Suprapubic skin (tissue), 4 donors: ENCODE results near the gene RYR3. TPM values are rescaled to one million over a fixed set of nuclear protein-coding genes. Genes with fewer than 3 reads are reported as not detected.

ENCODE experiments used
- DNase-seq, 2 donors: peaks; one replicate each; pipeline ENCODE4 v3.0.0-alpha.2; 2019; ENCODE audit warnings: low spot score in 2 of 2
- H3K27ac ChIP-seq: fragments of 200-600 bp; sonication (generic); one replicate; pipeline ENCODE4 v1.5.1; 2019
- H3K27me3 ChIP-seq: fragments of 200-600 bp; sonication (generic); one replicate; pipeline ENCODE4 v1.5.1; 2019
- H3K36me3 ChIP-seq: fragments of 200-600 bp; sonication (generic); one replicate; pipeline ENCODE4 v1.5.1; 2019
- H3K4me1 ChIP-seq: fragments of 200-600 bp; sonication (generic); one replicate; pipeline ENCODE4 v1.5.1; 2019
- H3K4me3 ChIP-seq: fragments of 200-600 bp; sonication (generic); one replicate; pipeline ENCODE4 v1.5.1; 2019; ENCODE audit warnings: mild to moderate bottlenecking
- H3K9me3 ChIP-seq: fragments of 200-600 bp; sonication (generic); one replicate; pipeline ENCODE4 v1.5.1; 2019
- EP300 ChIP-seq: sonication (generic); formaldehyde crosslinking; IDR thresholded peaks from one replicate; pipeline ENCODE4 v1.6.1; 2017; ENCODE audit warnings: antibody characterized with exemption
- POLR2A ChIP-seq, 2 donors: fragments of 450-650 bp; IDR thresholded peaks; one replicate each; pipeline ENCODE4 v1.6.1; 2017; ENCODE audit warnings: antibody characterized with exemption in 2 of 2, mild to moderate bottlenecking in 2 of 2, moderate library complexity in 2 of 2
- POLR2AphosphoS5 ChIP-seq, 3 donors: sonication (generic); formaldehyde crosslinking; IDR thresholded peaks; one replicate each; pipeline ENCODE4 v1.6.1; 2017; ENCODE audit warnings: antibody characterized with exemption in 3 of 3
- WGBS: methylation state at CpG from one replicate; pipeline ENCODE4 v1.1.5; 2018; 5-methylcytosine and 5-hydroxymethylcytosine counted together
- total RNA-seq, 4 donors: library from RNA; depleted of rRNA; stranded (reverse); fragments of >200 nt; gene quantifications; one replicate each; pipeline ENCODE4 v1.1.0, GENCODE V29; 2016
- TF ChIP-seq, protein P1 (sequence below), 2 donors: fragments of 200-600 bp in 1 of 2; fragments of 450-650 bp in 1 of 2; sonication (generic) in 1 of 2; IDR thresholded peaks; one replicate each; pipeline ENCODE4 v1.5.1; 2016 to 2019; ENCODE audit warnings: antibody characterized with exemption in 2 of 2, mild to moderate bottlenecking in 1 of 2, moderate library complexity in 1 of 2

Gene RYR3
- total RNA-seq, 4 donors from 2014 or later: 0.38 to 2.0 (median 0.80) TPM

DNA sequence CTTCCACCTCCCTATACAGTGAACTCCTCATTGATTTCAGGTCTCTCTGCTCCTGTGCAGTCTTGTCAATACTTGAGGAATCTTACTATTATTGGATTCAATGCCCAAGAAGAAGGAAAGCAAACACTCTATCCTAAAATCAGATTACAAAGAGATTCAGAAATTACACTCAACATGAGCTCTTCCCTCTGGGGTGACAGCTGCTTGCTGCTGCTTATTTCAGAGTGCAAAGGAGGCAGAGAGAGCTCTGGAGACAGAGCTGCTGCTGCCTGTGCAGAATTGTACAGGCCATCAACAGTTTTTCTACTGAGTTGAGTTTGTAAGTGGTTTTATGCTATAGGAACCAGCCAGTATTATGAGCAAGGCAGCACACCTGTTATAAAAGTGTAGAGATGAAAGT lies 7.1 kb downstream of the RYR3 start:
- H3K4me1 ChIP-seq: no peaks in the 10 kb centered on the region
- no peak overlapping the region for H3K27ac ChIP-seq
- no peaks in the 10 kb centered on the region for H3K36me3 ChIP-seq
- TF ChIP-seq EP300 (no peak), POLR2A (IDR thresholded peaks at IDR 0.05) (no peak), POLR2AphosphoS5 (IDR thresholded peaks at IDR 0.05) (no peak)
- TF ChIP-seq, protein P1, sequence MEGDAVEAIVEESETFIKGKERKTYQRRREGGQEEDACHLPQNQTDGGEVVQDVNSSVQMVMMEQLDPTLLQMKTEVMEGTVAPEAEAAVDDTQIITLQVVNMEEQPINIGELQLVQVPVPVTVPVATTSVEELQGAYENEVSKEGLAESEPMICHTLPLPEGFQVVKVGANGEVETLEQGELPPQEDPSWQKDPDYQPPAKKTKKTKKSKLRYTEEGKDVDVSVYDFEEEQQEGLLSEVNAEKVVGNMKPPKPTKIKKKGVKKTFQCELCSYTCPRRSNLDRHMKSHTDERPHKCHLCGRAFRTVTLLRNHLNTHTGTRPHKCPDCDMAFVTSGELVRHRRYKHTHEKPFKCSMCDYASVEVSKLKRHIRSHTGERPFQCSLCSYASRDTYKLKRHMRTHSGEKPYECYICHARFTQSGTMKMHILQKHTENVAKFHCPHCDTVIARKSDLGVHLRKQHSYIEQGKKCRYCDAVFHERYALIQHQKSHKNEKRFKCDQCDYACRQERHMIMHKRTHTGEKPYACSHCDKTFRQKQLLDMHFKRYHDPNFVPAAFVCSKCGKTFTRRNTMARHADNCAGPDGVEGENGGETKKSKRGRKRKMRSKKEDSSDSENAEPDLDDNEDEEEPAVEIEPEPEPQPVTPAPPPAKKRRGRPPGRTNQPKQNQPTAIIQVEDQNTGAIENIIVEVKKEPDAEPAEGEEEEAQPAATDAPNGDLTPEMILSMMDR (IDR thresholded peaks at IDR 0.05): no peak
- DNase-seq: no peak
- H3K9me3 ChIP-seq: no peaks in the 10 kb centered on the region
- no peak overlapping the region for H3K4me3 ChIP-seq
- peaks cover 5% of the 10 kb centered on the region for H3K27me3 ChIP-seq

DNA sequence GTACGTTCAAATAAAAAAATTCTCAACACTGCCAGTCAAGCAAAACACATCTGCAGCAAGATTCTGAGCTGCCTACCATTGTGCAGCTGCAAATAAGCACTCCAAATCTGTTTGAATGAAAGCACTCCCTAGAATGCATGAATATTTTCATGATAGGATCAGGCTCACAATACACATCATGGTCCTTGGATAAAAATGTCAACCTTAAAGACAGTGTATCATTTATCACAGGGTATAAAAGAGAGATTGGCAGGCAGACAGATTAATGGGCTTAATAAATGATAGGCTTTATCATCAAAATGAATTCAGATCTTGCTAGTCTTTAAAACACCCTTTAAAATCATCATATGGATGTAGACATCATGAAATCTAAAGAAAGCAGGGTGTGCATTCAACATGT lies 9.2 kb downstream of the RYR3 start:
- no peaks in the 10 kb centered on the region for H3K9me3 ChIP-seq
- H3K27me3 ChIP-seq: no peaks in the 10 kb centered on the region
- TF ChIP-seq, protein P1 (IDR thresholded peaks at IDR 0.05): no peak
- TF ChIP-seq EP300 (no peak), POLR2A (IDR thresholded peaks at IDR 0.05) (no peak), POLR2AphosphoS5 (IDR thresholded peaks at IDR 0.05) (no peak)
- no peak overlapping the region for H3K27ac ChIP-seq
- no peak for DNase-seq
- no peak overlapping the region for H3K4me3 ChIP-seq
- no peaks in the 10 kb centered on the region for H3K4me1 ChIP-seq
- 57% methylated on average over 1 of the region's 1 CpG for WGBS
- H3K36me3 ChIP-seq: no peaks in the 10 kb centered on the region

DNA sequence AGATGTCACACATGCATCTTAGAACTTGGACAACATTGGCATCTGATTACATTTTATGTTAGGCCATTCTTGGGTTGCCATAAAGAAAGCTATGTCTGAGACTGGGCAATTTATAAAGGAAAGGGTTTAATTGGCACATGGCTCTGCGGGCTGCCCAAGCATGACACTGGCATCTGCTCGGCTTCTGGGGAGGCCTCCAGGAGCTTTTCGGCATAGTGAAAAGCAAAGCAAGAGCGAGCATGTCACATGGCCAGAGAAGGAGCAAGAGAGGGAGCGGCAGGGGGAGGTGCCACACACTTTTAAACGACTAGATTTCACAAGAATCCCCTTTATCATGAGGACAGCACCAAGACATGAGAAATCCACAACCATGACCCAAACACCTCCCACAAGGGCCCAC lies 11.3 kb downstream of the RYR3 start:
- H3K4me1 ChIP-seq: no peaks in the 10 kb centered on the region
- H3K27me3 ChIP-seq: no peaks in the 10 kb centered on the region
- H3K4me3 ChIP-seq: no peak overlapping the region
- no peak for DNase-seq
- no peak for TF ChIP-seq POLR2A (IDR thresholded peaks at IDR 0.05)
- H3K36me3 ChIP-seq: no peaks in the 10 kb centered on the region
- H3K27ac ChIP-seq: no peak overlapping the region
- WGBS: 76% methylated on average over 6 of the region's 6 CpGs
- H3K9me3 ChIP-seq: no peaks in the 10 kb centered on the region

DNA sequence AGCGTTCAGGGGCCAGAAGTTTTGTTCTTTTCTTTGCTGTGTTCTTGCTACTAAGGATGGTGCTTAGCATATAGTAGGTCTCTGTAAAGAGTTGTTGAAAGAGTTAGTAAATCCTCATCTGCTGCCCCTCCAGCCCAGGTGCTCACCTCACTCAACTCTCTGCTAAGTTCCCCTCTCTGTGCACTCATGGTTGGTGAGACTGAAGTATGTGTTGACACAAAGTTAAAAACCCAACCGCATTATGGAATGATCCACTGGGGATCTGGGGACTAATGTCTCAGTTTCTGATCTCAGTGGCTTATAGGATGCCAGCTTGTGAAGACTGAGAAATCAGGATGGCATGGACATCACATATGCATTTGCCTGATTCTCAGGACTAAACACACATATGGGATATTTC lies 13.8 kb downstream of the RYR3 start:
- Histone ChIP-seq H3K36me3 (no peaks in the 10 kb centered on the region), H3K27ac (no peak overlapping the region), H3K4me1 (no peaks in the 10 kb centered on the region), H3K4me3 (no peak overlapping the region), H3K27me3 (no peaks in the 10 kb centered on the region), H3K9me3 (no peaks in the 10 kb centered on the region)
- TF ChIP-seq EP300: no peak
- no peak for TF ChIP-seq POLR2AphosphoS5 (IDR thresholded peaks at IDR 0.05)
- TF ChIP-seq, protein P1 (IDR thresholded peaks at IDR 0.05): no peak
- TF ChIP-seq POLR2A (IDR thresholded peaks at IDR 0.05): no peak
- DNase-seq: no peak
- WGBS: 98% methylated on average over 2 of the region's 2 CpGs

GRCh38 chr15:33326908-33327307 lies 16.1 kb downstream of the RYR3 start:
- DNase-seq: no peak
- Histone ChIP-seq H3K36me3 (no peaks in the 10 kb centered on the region), H3K4me1 (no peaks in the 10 kb centered on the region), H3K27me3 (peaks cover 4% of the 10 kb centered on the region), H3K4me3 (no peak overlapping the region), H3K9me3 (no peaks in the 10 kb centered on the region), H3K27ac (no peak overlapping the region)
- TF ChIP-seq, protein P1 (IDR thresholded peaks at IDR 0.05): no peak
- TF ChIP-seq POLR2A (IDR thresholded peaks at IDR 0.05): no peak
- TF ChIP-seq POLR2AphosphoS5 (IDR thresholded peaks at IDR 0.05): no peak
- TF ChIP-seq EP300: no peak
- WGBS: 84% methylated on average over 2 of the region's 2 CpGs

DNA sequence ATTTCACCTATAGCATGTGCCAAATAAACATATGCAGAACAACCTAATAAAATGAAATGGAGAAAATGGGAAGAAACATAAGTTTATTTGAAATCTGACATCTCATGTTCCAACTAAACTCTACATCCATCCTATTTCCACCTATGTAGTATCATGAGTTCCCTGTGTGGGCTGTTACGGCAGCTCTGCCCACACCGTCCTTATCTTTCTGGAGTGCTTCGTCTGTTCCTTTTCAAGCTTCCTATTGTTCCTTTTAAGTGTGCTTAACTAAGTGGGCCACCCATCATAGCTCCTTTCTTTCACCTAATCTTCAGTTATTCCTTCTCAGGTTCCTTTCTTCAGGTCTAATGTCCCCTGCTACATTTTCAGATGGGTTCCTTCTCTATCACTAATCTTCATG lies 17.3 kb downstream of the RYR3 start:
- no peaks in the 10 kb centered on the region for H3K9me3 ChIP-seq
- no peaks in the 10 kb centered on the region for H3K4me1 ChIP-seq
- no peak for DNase-seq
- TF ChIP-seq POLR2A (IDR thresholded peaks at IDR 0.05) (no peak), EP300 (no peak), POLR2AphosphoS5 (IDR thresholded peaks at IDR 0.05) (no peak)
- TF ChIP-seq, protein P1 (IDR thresholded peaks at IDR 0.05): no peak
- WGBS: 83% methylated on average over 3 of the region's 3 CpGs
- H3K4me3 ChIP-seq: no peak overlapping the region
- H3K27me3 ChIP-seq: peaks cover 4% of the 10 kb centered on the region
- H3K27ac ChIP-seq: no peak overlapping the region
- no peaks in the 10 kb centered on the region for H3K36me3 ChIP-seq
